AG09309 (cell line): ENCODE data around the gene HSP90AB1.

Source experiments
- DNase-seq: peaks from one replicate; pipeline ENCODE4 v3.0.0-alpha.2; 2010; ENCODE audit warnings: low read depth
- H3K4me3 ChIP-seq: 2 replicates; pipeline ENCODE4 v1.5.1; 2011; ENCODE audit warnings: mild to moderate bottlenecking, low read depth, low read length, moderate library complexity; ENCODE audit not compliant: control insufficient read depth
- TF ChIP-seq, protein P1 (sequence below): IDR thresholded peaks from 2 replicates; pipeline ENCODE4 v1.5.1; 2011; ENCODE audit warnings: mild to moderate bottlenecking, low read depth, low read length, inconsistent platforms; ENCODE audit not compliant: insufficient read depth, control insufficient read depth; ENCODE audit errors: missing control alignments

Gene HSP90AB1

GRCh38 chr6:44289726-44290260, 42.9 kb downstream of the HSP90AB1 start:
- no peak for DNase-seq
- H3K4me3 ChIP-seq = no peak overlapping the region

GRCh38 chr6:44291841-44292240, 44.9 kb downstream of the HSP90AB1 start:
- DNase-seq = no peak
- TF ChIP-seq, protein P1, sequence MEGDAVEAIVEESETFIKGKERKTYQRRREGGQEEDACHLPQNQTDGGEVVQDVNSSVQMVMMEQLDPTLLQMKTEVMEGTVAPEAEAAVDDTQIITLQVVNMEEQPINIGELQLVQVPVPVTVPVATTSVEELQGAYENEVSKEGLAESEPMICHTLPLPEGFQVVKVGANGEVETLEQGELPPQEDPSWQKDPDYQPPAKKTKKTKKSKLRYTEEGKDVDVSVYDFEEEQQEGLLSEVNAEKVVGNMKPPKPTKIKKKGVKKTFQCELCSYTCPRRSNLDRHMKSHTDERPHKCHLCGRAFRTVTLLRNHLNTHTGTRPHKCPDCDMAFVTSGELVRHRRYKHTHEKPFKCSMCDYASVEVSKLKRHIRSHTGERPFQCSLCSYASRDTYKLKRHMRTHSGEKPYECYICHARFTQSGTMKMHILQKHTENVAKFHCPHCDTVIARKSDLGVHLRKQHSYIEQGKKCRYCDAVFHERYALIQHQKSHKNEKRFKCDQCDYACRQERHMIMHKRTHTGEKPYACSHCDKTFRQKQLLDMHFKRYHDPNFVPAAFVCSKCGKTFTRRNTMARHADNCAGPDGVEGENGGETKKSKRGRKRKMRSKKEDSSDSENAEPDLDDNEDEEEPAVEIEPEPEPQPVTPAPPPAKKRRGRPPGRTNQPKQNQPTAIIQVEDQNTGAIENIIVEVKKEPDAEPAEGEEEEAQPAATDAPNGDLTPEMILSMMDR = no peak
- H3K4me3 ChIP-seq = no peak overlapping the region

More at GRCh38 chr6:44289726-44290260, 42.9 kb downstream of the HSP90AB1 start:
- TF ChIP-seq, protein P1 = no peak

DNA sequence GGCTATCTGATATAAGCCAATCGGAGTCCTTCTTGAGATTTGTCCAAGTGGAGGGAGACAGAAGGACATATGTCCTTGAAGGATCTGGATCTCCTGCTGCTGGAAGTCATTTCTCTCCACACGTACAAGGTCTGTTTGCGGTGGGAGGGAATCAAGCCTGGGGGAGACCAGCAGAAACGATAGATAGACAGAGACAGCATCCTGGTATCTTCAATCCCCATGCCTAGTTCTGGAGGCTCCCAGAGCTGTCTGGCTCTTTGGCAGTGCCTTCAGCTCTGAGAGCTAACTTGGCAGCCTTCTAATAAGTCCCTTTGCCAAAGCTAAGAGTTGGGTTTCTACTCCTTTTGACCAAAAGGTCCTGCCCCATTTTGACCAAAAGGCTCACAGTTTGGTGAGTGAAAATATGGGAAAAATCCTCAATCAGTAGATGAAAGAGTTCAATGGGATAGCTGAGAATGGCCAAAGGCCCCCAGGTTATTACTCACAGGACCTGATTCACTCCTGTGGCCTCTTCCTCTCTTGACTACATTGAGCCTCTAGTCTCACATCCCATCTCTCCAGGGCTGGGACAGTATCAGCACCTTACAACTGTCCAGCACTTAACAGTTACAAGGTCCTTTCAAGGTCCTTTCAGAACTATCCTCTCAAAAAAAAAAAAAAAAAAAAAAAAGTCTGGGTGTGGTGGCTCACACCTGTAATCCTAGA, 45.9 kb downstream of the HSP90AB1 start:
- H3K4me3 ChIP-seq = no peak overlapping the region
- TF ChIP-seq, protein P1 = no peak
- DNase-seq = no peak

DNA sequence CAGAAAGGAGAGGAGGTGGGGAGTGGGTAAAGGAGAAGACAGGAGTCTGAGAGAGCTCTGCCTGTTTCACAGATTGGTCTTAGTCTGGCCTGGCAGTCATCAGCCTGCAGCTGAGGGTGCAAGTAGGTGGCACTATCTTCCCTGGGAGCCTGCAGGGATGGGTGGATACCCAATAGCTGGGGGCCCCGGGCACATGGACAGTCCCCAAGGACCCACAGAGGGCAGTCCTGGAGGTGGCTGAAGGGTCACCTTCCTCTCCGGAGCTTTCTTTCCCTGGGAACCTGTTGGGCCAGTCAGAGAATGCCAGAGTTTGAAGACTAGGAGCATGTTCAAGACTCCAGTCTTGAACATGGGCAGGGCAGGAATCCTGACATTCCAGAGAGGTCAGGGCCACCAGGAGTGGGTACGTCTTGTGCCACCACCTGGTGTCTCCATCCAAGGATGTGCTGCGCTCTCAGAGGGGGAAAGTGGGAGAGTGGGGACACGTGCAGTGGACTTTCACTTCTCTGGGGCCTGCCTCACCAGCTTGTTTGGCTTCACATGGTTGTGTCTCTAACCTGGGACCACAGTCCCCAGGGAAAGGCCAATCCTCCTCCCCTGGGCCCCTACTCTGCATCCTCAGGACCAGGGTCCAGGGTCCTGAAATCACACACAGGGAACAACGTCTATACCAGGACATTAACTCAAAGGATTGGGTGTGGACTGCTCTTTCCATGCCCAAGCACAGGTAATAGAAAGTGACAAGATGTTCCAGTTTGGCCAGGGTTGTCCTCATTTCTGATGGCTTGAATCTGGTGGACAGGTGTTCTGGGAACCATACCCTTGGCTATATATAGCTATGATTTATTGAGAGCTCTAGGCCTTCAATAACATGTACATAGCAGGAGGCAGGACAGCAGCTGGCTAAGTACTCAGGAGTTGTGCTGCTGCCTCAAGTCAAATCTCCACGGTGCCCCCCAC, 48.2 kb downstream of the HSP90AB1 start:
- no peak overlapping the region for H3K4me3 ChIP-seq
- no peak for DNase-seq
- TF ChIP-seq, protein P1 = no peak

- TF ChIP-seq, protein P1 = no peak
- no peak for DNase-seq
- peak overlapping the region; percentile 39 for H3K4me3 ChIP-seq
Measured at GRCh38 chr6:44297063-44298038, 50.5 kb downstream of the HSP90AB1 start.
